HepG2 (cell line): ENCODE results near the gene NAP1L1. TPM values are rescaled to one million over a fixed set of nuclear protein-coding genes. Genes with fewer than 3 reads are reported as not detected.

Source experiments
- BATF2 ChIP-seq: sonication (generic); formaldehyde crosslinking; IDR thresholded peaks from 2 replicates; pipeline ENCODE4 v1.8.0; 2022; ENCODE audit warnings: mild to moderate bottlenecking, missing genetic modification reagents, moderate library complexity
- CEBPB ChIP-seq: IDR thresholded peaks from 2 replicates; pipeline ENCODE4 v1.6.1; 2011; ENCODE audit warnings: low read depth, low read length, improper control_type of control experiment, borderline replicate concordance
- ELK4 ChIP-seq: sonication (generic); formaldehyde crosslinking; IDR thresholded peaks from 2 replicates; pipeline ENCODE4 v1.9.0; 2021; ENCODE audit warnings: missing genetic modification reagents, borderline replicate concordance
- FIP1L1 ChIP-seq: fragments of 200-400 bp; formaldehyde crosslinking; IDR thresholded peaks from 2 replicates; pipeline ENCODE4 v1.6.1; 2018; ENCODE audit warnings: low read depth, mild to moderate bottlenecking, low read length, moderate library complexity, borderline replicate concordance; ENCODE audit not compliant: insufficient read depth
- GTF2F1 ChIP-seq: fragments of 150-350 bp; IDR thresholded peaks from 2 replicates; pipeline ENCODE4 v1.6.1; 2014; ENCODE audit warnings: low read length
- IKZF4 ChIP-seq: sonication (generic); formaldehyde crosslinking; IDR thresholded peaks from 2 replicates; pipeline ENCODE4 v1.5.1; 2020; ENCODE audit warnings: borderline replicate concordance, mild to moderate bottlenecking, low read depth, missing genetic modification reagents; ENCODE audit errors: not compliant biosample characterization
- KLF16 ChIP-seq, 2 experiments: sonication (generic) in 1 of 2; formaldehyde crosslinking in 1 of 2; IDR thresholded peaks; 2 replicates each; pipeline versions ENCODE4 v1.6.1 to v1.8.0; 2016 to 2023; ENCODE audit warnings: missing genetic modification reagents in 2 of 2, missing compliant biosample characterization in 1 of 2
- KMT2A ChIP-seq: sonication (generic); formaldehyde crosslinking; IDR thresholded peaks from 2 replicates; pipeline ENCODE4 v1.4.0; 2020; ENCODE audit warnings: missing genetic modification reagents
- NR2C2 ChIP-seq: sonication (generic); formaldehyde crosslinking; IDR thresholded peaks from 2 replicates; pipeline ENCODE4 v1.4.0; 2020; ENCODE audit warnings: missing genetic modification reagents, mild to moderate bottlenecking, moderate library complexity, borderline replicate concordance
- PAWR ChIP-seq: sonication (generic); formaldehyde crosslinking; IDR thresholded peaks from 2 replicates; pipeline ENCODE4 v1.4.0; 2020; ENCODE audit warnings: missing genetic modification reagents, mild to moderate bottlenecking, borderline replicate concordance
- POGZ ChIP-seq: sonication (generic); formaldehyde crosslinking; IDR thresholded peaks from 2 replicates; pipeline ENCODE4 v1.4.0; 2020; ENCODE audit warnings: mild to moderate bottlenecking, missing genetic modification reagents
- RBM39 ChIP-seq: fragments of 200-400 bp; formaldehyde crosslinking; IDR thresholded peaks from one replicate; pipeline ENCODE4 v1.6.1; 2018; ENCODE audit warnings: antibody characterized with exemption, mild to moderate bottlenecking, low read depth, low read length; ENCODE audit not compliant: poor library complexity, severe bottlenecking
- SNAPC2 ChIP-seq: sonication (generic); formaldehyde crosslinking; IDR thresholded peaks from 2 replicates; pipeline ENCODE4 v1.8.1; 2022; ENCODE audit warnings: mild to moderate bottlenecking, missing genetic modification reagents
- SRF ChIP-seq: IDR thresholded peaks from 2 replicates; pipeline ENCODE4 v1.6.1; 2011; ENCODE audit warnings: mild to moderate bottlenecking, low read depth, low read length, moderate library complexity
- SYNCRIP ChIP-seq: fragments of 200-400 bp; formaldehyde crosslinking; IDR thresholded peaks from 2 replicates; pipeline ENCODE4 v1.6.1; 2018; ENCODE audit warnings: mild to moderate bottlenecking, low read depth, low read length; ENCODE audit not compliant: insufficient read depth
- TAF15 ChIP-seq: fragments of 200-400 bp; formaldehyde crosslinking; IDR thresholded peaks from one replicate; pipeline ENCODE4 v1.6.1; 2018; ENCODE audit warnings: mild to moderate bottlenecking, low read depth, low read length; ENCODE audit not compliant: poor library complexity, severe bottlenecking
- TBX2 ChIP-seq: sonication (generic); formaldehyde crosslinking; IDR thresholded peaks from 2 replicates; pipeline ENCODE4 v1.5.0; 2020; ENCODE audit warnings: missing genetic modification reagents, mild to moderate bottlenecking, borderline replicate concordance
- ZBTB1 ChIP-seq: sonication (generic); formaldehyde crosslinking; IDR thresholded peaks from 2 replicates; pipeline ENCODE4 v1.4.0; 2020; ENCODE audit warnings: missing genetic modification reagents, borderline replicate concordance
- ZNF124 ChIP-seq: sonication (generic); formaldehyde crosslinking; IDR thresholded peaks from 2 replicates; pipeline ENCODE4 v1.4.0; 2020; ENCODE audit warnings: missing genetic modification reagents
- ZNF619 ChIP-seq: sonication (generic); formaldehyde crosslinking; IDR thresholded peaks from 2 replicates; pipeline ENCODE4 v1.4.0; 2020; ENCODE audit warnings: mild to moderate bottlenecking, missing genetic modification reagents
- ZNF83 ChIP-seq: sonication (generic); formaldehyde crosslinking; IDR thresholded peaks from 2 replicates; pipeline ENCODE4 v1.4.0; 2020; ENCODE audit warnings: missing genetic modification reagents, mild to moderate bottlenecking, borderline replicate concordance
- polyA plus RNA-seq, 8 experiments: library from polyadenylated mRNA; depleted of rRNA in 3 of 8; stranded (reverse) in 7 of 8; unstranded in 1 of 8; fragments of >200 nt; fragmentation: Illumina TruSeq in 4 of 8; extraction: Trizol in 4 of 8; gene quantifications; 2 replicates each; pipeline versions ENCODE4 v1.2.1 to v1.2.3, GENCODE V29; 2011 to 2016; ENCODE audit warnings: low read depth in 4 of 8, missing spikeins in 1 of 8, mixed read lengths in 1 of 8; ENCODE audit not compliant: insufficient read depth in 1 of 8
- total RNA-seq, 5 experiments: library from RNA; depleted of rRNA; stranded (reverse); fragments of >200 nt; fragmentation: Illumina TruSeq; extraction: Trizol; gene quantifications; 2 replicates each; pipeline ENCODE4 v1.2.3, GENCODE V29; 2016; ENCODE audit warnings: low read depth in 1 of 5
- TF ChIP-seq, protein P1 (sequence below): IDR thresholded peaks from 2 replicates; pipeline ENCODE4 v1.6.1; 2012; ENCODE audit warnings: inconsistent platforms
- TF ChIP-seq, protein P2 (sequence below), 2 experiments: sonication (generic) in 1 of 2; formaldehyde crosslinking in 1 of 2; IDR thresholded peaks; 2 replicates each; pipeline versions ENCODE4 v1.4.0 to v1.6.1; 2016 to 2020; ENCODE audit warnings: borderline replicate concordance in 1 of 2, low read depth in 1 of 2, mild to moderate bottlenecking in 1 of 2, missing genetic modification reagents in 1 of 2

The NAP1L1 gene
- total and polyA plus RNA-seq, 2 of the 13 experiments (the other 11 are each of a cell fraction or from before 2014, with no cell fraction given): 207 to 309 TPM

DNA sequence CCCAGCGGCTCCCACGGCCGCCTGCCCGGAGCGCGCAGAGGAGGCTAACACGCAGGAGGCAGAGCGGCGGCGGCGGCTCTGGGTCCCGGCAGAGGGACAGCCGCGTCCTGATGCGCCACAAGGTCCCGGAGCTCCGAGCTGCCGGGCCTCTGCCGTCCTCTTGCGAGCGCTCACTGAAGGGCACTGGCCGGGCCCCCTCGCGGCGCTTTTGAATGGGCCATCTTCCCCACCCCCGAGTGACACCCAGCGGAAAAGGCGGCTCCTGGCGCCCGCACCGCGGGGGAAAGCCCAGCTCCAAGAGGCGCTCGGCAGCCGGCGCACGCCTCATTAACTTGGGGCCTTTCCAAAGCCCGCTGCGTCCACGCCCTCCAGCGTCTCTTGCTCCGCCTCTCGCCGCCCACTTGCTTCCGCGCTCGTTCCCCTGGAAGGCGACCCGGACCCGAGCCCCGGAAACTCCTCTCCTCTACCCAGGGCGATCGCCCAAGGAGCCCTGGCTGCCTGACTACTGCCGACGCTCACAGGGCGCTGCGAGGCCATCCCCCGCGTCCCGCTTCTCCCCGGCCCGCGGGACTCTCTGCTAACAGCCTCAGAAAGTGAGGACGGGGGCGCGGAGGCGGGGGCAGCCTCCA lies 53.0 kb downstream of the NAP1L1 start, which contains the start of gene PHLDA1 (continued):
- peak; percentile 53; the same call in 1 of the 2 replicates for TF ChIP-seq GTF2F1
- no peak; the same call in 1 of the 2 replicates for TF ChIP-seq ELK4 (CRISPR knock-in tag)
- TF ChIP-seq TBX2: peak; percentile 96
- 0 out of 2 replicates have a peak, but pooled peaks have one; percentile 73 for TF ChIP-seq FIP1L1
- no peak for TF ChIP-seq CEBPB
- TF ChIP-seq KLF16 (CRISPR knock-in tag; IDR thresholded peaks at IDR 0.05): peak in 1 of 2 experiments; percentile 91; a peak in 2 of 4 replicates
- no peak for TF ChIP-seq PAWR (CRISPR knock-in tag)
- TF ChIP-seq IKZF4 (CRISPR knock-in tag): no peak
- peak; percentile 79 for TF ChIP-seq RBM39
- TF ChIP-seq, protein P1, sequence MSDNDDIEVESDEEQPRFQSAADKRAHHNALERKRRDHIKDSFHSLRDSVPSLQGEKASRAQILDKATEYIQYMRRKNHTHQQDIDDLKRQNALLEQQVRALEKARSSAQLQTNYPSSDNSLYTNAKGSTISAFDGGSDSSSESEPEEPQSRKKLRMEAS: peak; percentile 39
- peak; percentile 83 for TF ChIP-seq POGZ
- no peak for TF ChIP-seq ZBTB1
- TF ChIP-seq, protein P2, sequence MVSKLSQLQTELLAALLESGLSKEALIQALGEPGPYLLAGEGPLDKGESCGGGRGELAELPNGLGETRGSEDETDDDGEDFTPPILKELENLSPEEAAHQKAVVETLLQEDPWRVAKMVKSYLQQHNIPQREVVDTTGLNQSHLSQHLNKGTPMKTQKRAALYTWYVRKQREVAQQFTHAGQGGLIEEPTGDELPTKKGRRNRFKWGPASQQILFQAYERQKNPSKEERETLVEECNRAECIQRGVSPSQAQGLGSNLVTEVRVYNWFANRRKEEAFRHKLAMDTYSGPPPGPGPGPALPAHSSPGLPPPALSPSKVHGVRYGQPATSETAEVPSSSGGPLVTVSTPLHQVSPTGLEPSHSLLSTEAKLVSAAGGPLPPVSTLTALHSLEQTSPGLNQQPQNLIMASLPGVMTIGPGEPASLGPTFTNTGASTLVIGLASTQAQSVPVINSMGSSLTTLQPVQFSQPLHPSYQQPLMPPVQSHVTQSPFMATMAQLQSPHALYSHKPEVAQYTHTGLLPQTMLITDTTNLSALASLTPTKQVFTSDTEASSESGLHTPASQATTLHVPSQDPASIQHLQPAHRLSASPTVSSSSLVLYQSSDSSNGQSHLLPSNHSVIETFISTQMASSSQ (IDR thresholded peaks at IDR 0.05; ENCODE audit: low read depth): no peak
- TF ChIP-seq, protein P2 (CRISPR knock-in tag; IDR thresholded peaks at IDR 0.05; ENCODE audit: borderline replicate concordance): peak; percentile 83
- TF ChIP-seq NR2C2 (CRISPR knock-in tag): peak; percentile 53; the same call in 1 of the 2 replicates
- TF ChIP-seq ZNF83 (CRISPR knock-in tag): no peak
- TF ChIP-seq SRF: no peak
- peak; percentile 91; the same call in 1 of the 2 replicates for TF ChIP-seq ZNF124 (CRISPR knock-in tag)
- TF ChIP-seq KMT2A (CRISPR knock-in tag): no peak
- no peak for TF ChIP-seq TAF15
- peak; percentile 70; the same call in 1 of the 2 replicates for TF ChIP-seq BATF2 (CRISPR knock-in tag)
- TF ChIP-seq ZNF619 (CRISPR knock-in tag): no peak; the same call in 1 of the 2 replicates
- TF ChIP-seq SYNCRIP: no peak
- TF ChIP-seq SNAPC2 (CRISPR knock-in tag): peak; percentile 91; the same call in 1 of the 2 replicates
